ENCODE results near the gene WDR37.

DNA sequence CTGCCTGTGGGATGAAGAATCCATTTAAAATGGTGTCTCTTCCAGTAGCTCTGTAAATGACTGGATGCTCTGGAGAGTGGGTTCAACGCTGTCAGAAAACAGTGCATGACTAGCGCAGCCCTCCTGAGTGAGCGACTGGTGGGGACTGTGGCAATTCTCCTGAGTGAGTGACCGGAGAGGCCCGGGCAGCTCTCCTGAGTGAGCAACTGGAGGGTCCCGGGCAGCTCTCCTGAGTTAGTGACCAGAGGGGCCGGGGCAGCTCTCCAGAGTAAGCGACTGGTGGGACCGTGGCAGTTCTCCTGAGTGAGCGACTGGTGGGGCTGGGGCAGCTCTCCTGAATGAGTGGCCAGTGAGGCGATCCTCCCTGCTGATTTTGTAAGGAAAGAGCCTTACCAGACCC lies 85.5 kb downstream of the WDR37 start:
- no peak for TF ChIP-seq EZH2 (IDR thresholded peaks at IDR 0.05; ENCODE audit: insufficient read depth, poor library complexity, severe bottlenecking)
- TF ChIP-seq EZH2phosphoT487 (IDR thresholded peaks at IDR 0.05; ENCODE audit: insufficient read depth, low read depth) = no peak

Measured in GM23248 (cell line).